HG03442 (cell line): ENCODE measurements around the gene MRPL55.
"Not testable (repeated sequence)": the region's sequence is repeated elsewhere in the genome, so short reads cannot be mapped to it uniquely, and the experiment has no call there.

ENCODE experiments used
- ATAC-seq: cut with Tn5 transposase; IDR thresholded peaks from one replicate; pipeline ENCODE4 v1.9.1; 2021; ENCODE audit warnings: mild to moderate bottlenecking, moderate library complexity; ENCODE audit not compliant: unreplicated experiment

Gene MRPL55

GRCh38 chr1:228125185-228125584, 16.1 kb upstream of the MRPL55 start:
- no peak for ATAC-seq

- ATAC-seq, result no peak
Observed at GRCh38 chr1:228123505-228123904, 14.4 kb upstream of the MRPL55 start.

GRCh38 chr1:228122921-228123441, 13.9 kb upstream of the MRPL55 start:
- no peak for ATAC-seq

- no peak for ATAC-seq
Observed at GRCh38 chr1:228120857-228121489, 11.9 kb upstream of the MRPL55 start.

- ATAC-seq, result no peak
Observed at GRCh38 chr1:228120351-228120750, 11.3 kb upstream of the MRPL55 start.

- ATAC-seq, result no peak
Observed at GRCh38 chr1:228118040-228118439, 8.9 kb upstream of the MRPL55 start.

GRCh38 chr1:228117335-228117734, 8.2 kb upstream of the MRPL55 start:
- no peak for ATAC-seq

DNA sequence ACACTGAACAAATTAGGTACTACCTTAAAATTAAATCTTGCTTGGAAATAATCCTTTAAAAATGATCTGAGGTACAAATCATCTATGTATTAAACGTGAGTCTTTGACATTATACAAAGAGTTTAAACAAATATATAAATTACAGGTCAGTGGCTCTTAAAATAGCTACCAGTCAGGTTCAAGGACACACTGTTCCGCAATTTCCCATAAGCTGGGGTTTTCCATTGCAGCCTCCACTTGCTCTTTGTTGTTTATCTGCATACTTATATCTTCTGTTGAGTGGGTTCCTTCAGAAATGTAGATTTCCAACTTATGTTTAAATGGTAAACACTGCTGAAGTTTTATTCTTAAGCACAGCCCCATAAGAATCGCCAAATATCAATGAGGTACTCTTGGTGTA, 5.7 kb upstream of the MRPL55 start:
- no peak for ATAC-seq

- ATAC-seq, result no peak
Observed at GRCh38 chr1:228112617-228113016, 3.5 kb upstream of the MRPL55 start.

GRCh38 chr1:228112167-228112566, 3.1 kb upstream of the MRPL55 start:
- ATAC-seq, result no peak

DNA sequence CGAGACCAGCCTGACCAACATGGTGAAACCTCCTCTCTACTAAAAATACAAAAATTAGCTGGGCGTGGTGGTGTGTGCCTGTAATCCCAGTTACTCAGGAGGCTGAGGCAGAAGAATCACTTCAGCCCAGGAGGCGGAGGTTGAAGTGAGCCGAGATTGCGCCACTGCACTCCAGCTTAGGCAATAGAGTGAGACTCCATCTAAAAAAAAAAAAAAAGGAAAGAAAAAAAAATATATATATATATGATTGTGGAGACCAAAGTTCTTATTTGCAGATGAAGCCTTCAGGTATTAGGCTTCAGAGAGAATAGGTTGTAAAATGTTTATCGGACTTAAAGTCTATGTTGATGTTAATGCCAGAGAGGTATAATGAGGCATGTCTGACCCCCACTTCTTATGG, 2.2 kb upstream of the MRPL55 start:
- not testable (repeated sequence) for ATAC-seq

GRCh38 chr1:228110556-228110955, 1.5 kb upstream of the MRPL55 start:
- no peak for ATAC-seq

DNA sequence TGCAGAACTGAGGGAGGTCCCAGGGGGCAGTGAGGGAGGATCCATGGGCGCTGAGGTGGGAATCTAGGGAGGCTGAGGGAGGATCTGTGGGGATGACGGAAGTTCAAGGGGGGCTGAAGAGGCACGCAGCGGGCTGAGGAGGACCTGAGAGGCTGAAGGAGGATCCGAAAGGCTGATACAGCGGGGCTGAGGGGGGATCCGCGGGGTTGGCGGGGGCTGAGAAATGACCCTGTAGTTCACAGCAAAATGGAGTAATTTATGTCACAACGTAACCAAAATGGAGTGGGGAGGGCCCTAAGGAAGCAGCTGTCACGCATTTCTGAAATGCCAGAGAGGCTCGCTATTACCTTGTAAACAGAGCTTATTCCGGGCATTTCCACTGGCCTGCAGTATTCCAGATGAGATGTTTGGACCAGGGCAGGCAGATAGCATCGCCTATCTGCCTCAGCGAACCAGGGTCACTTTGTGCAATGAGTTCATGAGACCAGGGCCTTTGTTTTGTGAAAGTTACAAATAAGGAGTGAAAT, 926 bp upstream of the MRPL55 start:
- ATAC-seq, result peak; percentile 2

GRCh38 chr1:228108742-228109072, 392 bp downstream of the MRPL55 start:
- ATAC-seq, result peak; percentile 1

- no peak for ATAC-seq
Observed at GRCh38 chr1:228108055-228108690, 926 bp downstream of the MRPL55 start.

DNA sequence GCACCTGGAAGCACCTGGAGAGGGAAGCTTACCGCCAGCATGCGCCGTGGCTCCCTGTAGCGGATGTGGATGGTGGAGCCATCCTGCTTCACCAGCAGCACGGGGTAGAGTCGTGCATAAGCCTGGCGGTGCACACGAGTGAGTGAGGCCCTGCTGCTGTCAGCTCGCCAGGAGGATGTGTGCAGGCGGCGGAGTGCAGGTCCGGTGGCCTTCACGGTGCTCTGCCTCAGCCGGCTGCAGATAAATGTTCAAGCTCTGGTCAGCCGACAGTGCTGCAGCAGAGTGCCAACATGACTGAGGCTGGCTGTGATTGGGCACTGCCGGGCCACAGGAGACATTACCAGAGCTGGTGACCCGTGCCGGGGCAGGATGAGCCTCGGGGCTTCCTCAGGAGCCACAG, 1.5 kb downstream of the MRPL55 start:
- no peak for ATAC-seq

DNA sequence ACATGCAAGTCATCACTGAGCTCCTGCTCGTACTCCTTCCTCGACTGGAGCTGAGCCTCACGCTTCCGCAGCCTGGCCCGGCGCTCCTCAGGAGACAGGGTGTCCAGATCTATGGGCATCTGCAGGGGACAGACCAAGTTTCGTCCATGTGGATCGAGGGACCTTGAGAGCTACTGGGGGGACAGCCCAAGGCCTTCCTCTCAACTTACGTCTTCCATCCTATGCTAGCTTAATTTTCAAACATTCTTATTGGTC, 2.4 kb downstream of the MRPL55 start:
- ATAC-seq, result no peak

DNA sequence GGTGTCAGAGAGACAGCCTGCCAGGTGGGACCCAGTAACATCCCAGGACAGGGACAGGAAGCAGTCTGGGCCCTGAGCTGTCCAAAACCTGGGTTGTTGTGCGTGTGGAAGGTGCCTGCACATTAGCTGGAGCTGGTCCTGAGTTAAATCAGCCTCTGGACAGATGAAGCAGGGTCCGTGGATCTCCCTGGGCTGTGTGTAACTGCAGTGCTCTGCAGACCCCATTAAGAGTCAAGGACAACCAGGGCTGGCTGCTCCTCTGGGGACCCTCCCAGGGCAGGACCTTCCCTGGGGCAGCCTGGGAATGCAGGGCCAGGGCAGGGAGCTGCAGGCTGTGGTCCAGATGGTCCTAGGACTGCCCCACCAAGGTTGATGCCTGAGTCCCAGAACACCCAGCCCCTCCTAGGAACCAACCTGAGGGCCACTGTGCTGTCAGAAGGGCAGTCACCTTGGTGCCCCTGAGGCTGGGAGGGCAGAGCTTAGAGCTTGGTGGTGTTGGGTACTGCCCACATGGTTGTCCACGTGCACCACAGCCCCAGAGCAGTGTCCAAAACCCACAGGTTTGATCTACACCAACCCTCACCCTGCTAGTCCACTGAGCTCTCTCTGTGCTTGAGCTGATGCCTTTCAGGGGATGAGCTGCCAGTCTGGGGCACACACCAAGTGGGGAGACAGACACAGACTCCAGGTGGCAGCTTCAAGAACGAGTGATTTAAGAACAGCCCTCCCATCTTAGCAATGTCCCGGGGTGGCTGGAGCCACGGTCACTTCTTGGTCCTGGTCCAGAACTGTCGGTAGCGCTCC, 2.9 kb downstream of the MRPL55 start:
- no peak for ATAC-seq

DNA sequence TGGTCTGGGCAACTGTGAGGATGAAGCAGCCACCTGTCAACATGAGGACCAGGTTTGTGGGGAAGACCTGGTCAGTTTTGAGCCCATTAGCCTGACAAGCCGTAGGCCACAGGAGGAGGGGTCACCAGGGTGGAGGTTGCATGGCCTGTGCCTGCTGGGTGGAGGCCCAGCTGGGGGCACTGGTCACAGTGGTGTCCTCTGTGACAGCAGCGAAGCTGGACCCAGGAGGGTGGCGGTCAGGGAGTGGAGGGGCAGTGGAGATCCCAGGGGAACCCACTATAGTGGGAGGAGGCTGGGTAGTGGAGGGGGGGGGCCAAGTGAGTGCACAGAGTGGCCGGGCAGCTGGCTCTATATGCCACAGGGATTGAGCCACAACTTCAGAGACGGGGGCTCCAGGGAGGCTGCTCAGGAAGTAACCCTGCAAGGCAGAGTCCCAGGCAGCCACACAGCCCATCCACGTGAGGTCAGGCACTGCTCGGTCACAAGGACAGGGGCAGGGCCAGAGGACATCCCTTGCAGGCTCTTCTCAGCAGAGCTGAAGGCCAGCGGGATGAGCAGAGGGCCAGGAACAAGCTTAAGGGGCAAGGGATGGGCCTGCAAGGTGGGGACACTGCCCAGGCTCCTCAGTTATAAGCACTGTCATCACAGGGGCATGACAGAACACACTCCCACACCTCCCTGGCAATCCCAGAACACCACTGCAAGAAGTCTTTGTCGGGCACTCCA, 3.7 kb downstream of the MRPL55 start:
- no peak for ATAC-seq

DNA sequence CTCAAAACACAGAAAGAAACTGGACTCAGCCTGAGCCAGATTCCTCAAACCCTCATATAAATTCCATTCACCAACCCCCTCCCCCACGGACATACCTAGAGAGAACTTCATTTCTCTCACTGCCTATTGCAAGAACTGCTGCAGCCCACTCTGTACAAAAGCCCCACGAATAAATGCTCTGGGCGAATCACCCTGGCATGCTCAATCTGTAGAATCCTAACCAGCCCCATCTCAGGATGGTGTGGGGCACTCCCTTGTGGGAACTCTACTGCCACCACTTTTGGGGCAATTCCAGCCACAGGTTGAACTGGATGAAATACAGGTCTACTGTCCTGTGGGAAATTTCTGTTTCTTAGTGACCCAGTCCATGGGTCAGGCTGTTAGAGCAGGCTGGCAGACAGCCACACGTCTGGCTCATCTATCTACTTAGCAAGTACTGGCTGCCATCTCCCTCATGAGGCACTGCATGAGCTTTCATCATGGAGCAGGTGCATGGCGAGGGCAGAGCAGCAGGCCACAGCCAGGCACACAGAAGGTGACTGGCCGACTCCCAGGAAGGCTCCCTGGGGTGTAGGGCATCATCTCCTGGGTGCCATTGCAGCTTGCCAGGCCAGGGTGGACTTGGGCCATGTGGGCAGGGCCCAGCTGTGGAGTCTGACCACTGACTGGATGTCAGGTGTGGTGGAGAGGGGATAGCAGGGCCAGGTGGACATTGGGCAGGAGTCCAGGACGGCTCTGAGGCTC, 4.4 kb downstream of the MRPL55 start:
- no peak for ATAC-seq
